ENCODE data around the gene AQP1. TPM values are rescaled to one million over a fixed set of nuclear protein-coding genes. Genes with fewer than 3 reads are reported as not detected.

AQP1 gene
- polyA plus RNA-seq (2011; rRNA removed) (0.32 and 0.36 TPM in 2 replicates), polyA minus RNA-seq (2011; rRNA and poly(A)+ RNA removed) (0.28 and 0.30 TPM in 2 replicates)

DNA sequence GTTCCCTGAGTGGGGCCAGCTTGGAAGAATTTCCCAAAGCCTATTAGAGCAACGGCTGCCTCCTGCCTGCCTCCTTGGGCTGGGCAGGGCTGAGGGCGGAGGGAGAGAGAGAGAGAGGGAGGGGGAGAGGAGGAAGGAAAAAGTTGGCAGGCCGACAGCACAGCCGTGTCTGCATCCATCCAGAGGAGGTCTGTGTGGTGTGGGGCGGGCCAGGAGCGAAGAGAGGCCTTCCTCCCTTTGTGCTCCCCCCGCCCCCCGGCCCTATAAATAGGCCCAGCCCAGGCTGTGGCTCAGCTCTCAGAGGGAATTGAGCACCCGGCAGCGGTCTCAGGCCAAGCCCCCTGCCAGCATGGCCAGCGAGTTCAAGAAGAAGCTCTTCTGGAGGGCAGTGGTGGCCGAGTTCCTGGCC lies at the start of gene AQP1:
AQP1 (plus strand) TSS at position 293 of the 409 bp plus-strand sequence; CDS start at position 350, 57 bp downstream.
- Histone ChIP-seq H3K9me3 (ENCODE audit: control insufficient read depth, insufficient read depth, low read length) (no peaks in the 10 kb centered on the region; the same call in 1 of the 2 replicates), H3K27ac (ENCODE audit: low read depth, low read length) (no peak within 1 kb of the TSS), H3K4me3 (ENCODE audit: low read depth, low read length) (no peak within 1 kb of the TSS), H3K27me3 (ENCODE audit: control insufficient read depth, insufficient read depth, low read length) (peaks cover 6% of the 10 kb centered on the region)
- TF ChIP-seq, protein P1, sequence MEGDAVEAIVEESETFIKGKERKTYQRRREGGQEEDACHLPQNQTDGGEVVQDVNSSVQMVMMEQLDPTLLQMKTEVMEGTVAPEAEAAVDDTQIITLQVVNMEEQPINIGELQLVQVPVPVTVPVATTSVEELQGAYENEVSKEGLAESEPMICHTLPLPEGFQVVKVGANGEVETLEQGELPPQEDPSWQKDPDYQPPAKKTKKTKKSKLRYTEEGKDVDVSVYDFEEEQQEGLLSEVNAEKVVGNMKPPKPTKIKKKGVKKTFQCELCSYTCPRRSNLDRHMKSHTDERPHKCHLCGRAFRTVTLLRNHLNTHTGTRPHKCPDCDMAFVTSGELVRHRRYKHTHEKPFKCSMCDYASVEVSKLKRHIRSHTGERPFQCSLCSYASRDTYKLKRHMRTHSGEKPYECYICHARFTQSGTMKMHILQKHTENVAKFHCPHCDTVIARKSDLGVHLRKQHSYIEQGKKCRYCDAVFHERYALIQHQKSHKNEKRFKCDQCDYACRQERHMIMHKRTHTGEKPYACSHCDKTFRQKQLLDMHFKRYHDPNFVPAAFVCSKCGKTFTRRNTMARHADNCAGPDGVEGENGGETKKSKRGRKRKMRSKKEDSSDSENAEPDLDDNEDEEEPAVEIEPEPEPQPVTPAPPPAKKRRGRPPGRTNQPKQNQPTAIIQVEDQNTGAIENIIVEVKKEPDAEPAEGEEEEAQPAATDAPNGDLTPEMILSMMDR (IDR thresholded peaks at IDR 0.05; ENCODE audit: low read depth, low read length): no peak
- no peak for DNase-seq (ENCODE audit: low read depth, low spot score)
- ChIA-PET POLR2A (interaction anchor here (1.0 kb wide), 1 partner anchor 61 kb away, joined by 3 read pairs; no protein-coding TSS in a partner anchor), CTCF (interaction anchor here (1.0 to 1.3 kb wide), 2 partner anchors 27 to 223 kb away, joined by 3 to 4 read pairs; no protein-coding TSS in a partner anchor)

DNA sequence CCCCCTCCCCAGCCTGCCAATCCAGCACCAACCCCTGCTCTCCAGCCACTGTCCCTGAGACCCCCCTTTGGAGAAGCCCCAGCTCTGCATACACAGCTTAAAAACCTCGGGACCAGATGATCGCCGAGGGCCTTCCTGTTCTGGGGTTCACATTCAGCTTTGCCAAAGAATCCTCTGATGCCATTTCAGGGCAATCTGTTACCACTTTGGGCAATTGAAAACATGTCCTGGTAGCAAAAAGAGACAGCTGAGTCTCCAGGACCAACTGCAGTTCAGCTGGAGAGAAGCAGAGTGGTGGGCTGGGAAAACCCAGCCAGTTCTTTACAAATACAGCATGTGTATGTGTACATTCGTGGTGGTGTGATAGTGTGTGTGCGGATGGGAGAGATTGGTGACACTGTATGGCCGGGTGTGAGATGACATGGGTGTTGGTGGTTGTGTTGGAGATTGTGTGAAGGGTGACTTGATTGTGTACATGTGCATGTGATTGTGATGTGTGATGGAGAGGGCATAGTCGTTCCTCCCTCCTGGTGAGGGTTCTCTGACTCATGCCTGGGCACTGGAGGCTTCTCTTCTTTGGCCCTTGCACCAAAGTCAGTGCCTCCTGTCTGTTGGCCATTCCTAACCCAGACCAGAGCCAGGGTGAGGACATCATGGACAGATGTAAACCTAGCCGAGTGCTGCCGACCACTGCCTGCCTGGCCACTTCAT lies 48.5 kb upstream of the AQP1 start:
- DNase-seq (ENCODE audit: low read depth, low spot score): no peak
- no peaks in the 10 kb centered on the region for H3K27me3 ChIP-seq (ENCODE audit: control insufficient read depth, insufficient read depth, low read length)
- CTCF ChIA-PET: interaction anchor here (0.9 to 1.3 kb wide), 2 partner anchors 16 to 75 kb away, joined by 3 to 4 read pairs; no protein-coding TSS in a partner anchor
- TF ChIP-seq, protein P1 (IDR thresholded peaks at IDR 0.05; ENCODE audit: low read depth, low read length): no peak
- POLR2A ChIA-PET: interaction anchor here (0.7 kb wide), 1 partner anchor 14 kb away, joined by 3 read pairs; no protein-coding TSS in a partner anchor
- peak overlapping the region; percentile 31 for H3K27ac ChIP-seq (ENCODE audit: low read depth, low read length)
- no peak overlapping the region for H3K4me3 ChIP-seq (ENCODE audit: low read depth, low read length)
- H3K9me3 ChIP-seq (ENCODE audit: control insufficient read depth, insufficient read depth, low read length): no peaks in the 10 kb centered on the region; the same call in 1 of the 2 replicates

DNA sequence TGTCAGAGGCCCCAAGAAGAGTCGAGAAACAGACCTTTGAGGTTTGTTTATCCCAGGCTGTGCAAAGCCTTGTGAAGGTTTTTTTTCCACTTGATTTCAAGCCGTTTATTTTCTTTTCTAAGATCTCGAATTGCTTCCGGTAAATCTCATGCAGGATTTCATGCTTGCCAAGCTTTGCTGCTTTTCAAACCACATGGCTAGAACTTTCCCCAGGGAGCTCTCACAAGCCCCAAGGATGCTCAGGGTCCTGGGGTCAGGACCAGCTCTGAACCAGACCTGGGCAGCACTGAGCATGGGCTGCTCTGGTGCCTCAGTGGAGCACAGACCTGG lies 48.0 kb upstream of the AQP1 start:
- CTCF ChIA-PET: interaction anchor here (1.1 to 1.3 kb wide), 2 partner anchors 17 to 75 kb away, joined by 3 read pairs; no protein-coding TSS in a partner anchor
- Histone ChIP-seq H3K27me3 (ENCODE audit: control insufficient read depth, insufficient read depth, low read length) (no peaks in the 10 kb centered on the region), H3K4me3 (ENCODE audit: low read depth, low read length) (no peak overlapping the region), H3K27ac (ENCODE audit: low read depth, low read length) (peak overlapping the region; percentile 31), H3K9me3 (ENCODE audit: control insufficient read depth, insufficient read depth, low read length) (no peaks in the 10 kb centered on the region; the same call in 1 of the 2 replicates)
- TF ChIP-seq, protein P1 (IDR thresholded peaks at IDR 0.05; ENCODE audit: low read depth, low read length): no peak
- POLR2A ChIA-PET: no interaction called here
- peak; percentile 30 for DNase-seq (ENCODE audit: low read depth, low spot score)

DNA sequence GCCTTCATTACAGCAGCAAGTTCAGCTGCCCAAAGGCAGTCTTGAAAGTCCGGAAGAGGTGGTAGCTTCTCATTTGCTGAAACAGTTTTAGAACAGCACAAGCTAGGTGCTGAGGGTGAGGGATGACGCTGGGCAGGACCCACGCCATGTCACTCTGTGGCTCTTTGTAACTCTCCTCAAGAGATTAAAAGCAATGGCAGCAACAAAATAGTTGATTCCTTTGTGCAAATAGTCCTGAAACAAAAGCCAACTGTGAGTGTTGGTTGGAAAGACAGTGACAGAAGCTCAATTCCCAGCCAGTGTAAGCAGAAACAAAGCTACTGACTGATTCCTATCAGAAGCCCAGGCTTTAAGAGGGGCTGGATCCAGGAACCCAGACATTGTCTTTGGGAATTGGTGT lies 47.6 kb upstream of the AQP1 start:
- TF ChIP-seq, protein P1 (IDR thresholded peaks at IDR 0.05; ENCODE audit: low read depth, low read length): no peak
- ChIA-PET POLR2A (no interaction called here), CTCF (interaction anchor here (0.9 to 1.3 kb wide), 3 partner anchors 17 to 74 kb away, joined by 3 read pairs; no protein-coding TSS in a partner anchor)
- no peak for DNase-seq (ENCODE audit: low read depth, low spot score)
- H3K27me3 ChIP-seq (ENCODE audit: control insufficient read depth, insufficient read depth, low read length): no peaks in the 10 kb centered on the region
- peak overlapping the region; percentile 12 for H3K27ac ChIP-seq (ENCODE audit: low read depth, low read length)
- H3K9me3 ChIP-seq (ENCODE audit: control insufficient read depth, insufficient read depth, low read length): no peaks in the 10 kb centered on the region; the same call in 1 of the 2 replicates
- no peak overlapping the region for H3K4me3 ChIP-seq (ENCODE audit: low read depth, low read length)

DNA sequence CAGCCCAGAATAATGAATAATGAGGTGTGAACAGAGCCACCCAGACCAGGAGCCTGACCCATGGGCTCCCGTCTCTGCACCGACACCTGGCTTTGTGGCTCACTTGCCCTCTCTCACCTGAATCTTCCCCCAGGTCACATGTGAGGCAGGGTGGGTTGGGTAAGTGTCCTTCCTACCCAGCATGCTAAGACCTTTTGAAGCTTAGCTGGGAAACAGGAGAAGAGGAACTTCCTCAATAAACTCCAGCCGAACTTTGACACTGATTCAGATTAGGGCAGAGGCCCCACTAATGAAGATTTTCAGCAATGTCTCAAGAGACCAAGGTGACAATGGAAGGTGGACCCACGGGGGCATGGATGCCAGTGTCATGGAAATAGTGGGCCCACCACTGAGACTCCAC lies 46.6 kb upstream of the AQP1 start:
- no peaks in the 10 kb centered on the region for H3K9me3 ChIP-seq (ENCODE audit: control insufficient read depth, insufficient read depth, low read length)
- TF ChIP-seq, protein P1 (IDR thresholded peaks at IDR 0.05; ENCODE audit: low read depth, low read length): no peak
- no peak overlapping the region for H3K4me3 ChIP-seq (ENCODE audit: low read depth, low read length)
- no peaks in the 10 kb centered on the region for H3K27me3 ChIP-seq (ENCODE audit: control insufficient read depth, insufficient read depth, low read length)
- H3K27ac ChIP-seq (ENCODE audit: low read depth, low read length): no peak overlapping the region
- CTCF ChIA-PET: no interaction called here
- POLR2A ChIA-PET: no interaction called here
- no peak for DNase-seq (ENCODE audit: low read depth, low spot score)

Measured in AG04450 (cell line).